PC-9 (cell line): Measurements from ENCODE around the gene SLCO2B1. TPM values are rescaled to one million over a fixed set of nuclear protein-coding genes. Genes with fewer than 3 reads are reported as not detected.

Experiments used
- BruUV-seq: library from RNA; stranded (reverse); fragments of 400-500 nt; replicated peaks from 2 replicates; lab custom pipeline; 2021; lab: Mats Ljungman, UMichigan
- CTCF ChIA-PET: fragments of 300-600 bp; sonication (Branson Sonifier 250); formaldehyde crosslinking; loops from one replicate; lab custom pipeline; 2022; ENCODE audit warnings: antibody characterized with exemption; lab: Charles Lee
- POLR2A ChIA-PET: fragments of 300-600 bp; sonication (Branson Sonifier 250); formaldehyde crosslinking; loops from one replicate; lab custom pipeline; 2022; ENCODE audit warnings: antibody characterized with exemption; ENCODE audit not compliant: unreplicated experiment; lab: Charles Lee
- DNase-seq, 2 experiments: peaks; one replicate each; pipeline versions ENCODE4 v3.0.0 to v3.0.0-alpha.2; 2015 to 2022; ENCODE audit warnings: mixed read lengths in 1 of 2
- H2AFZ ChIP-seq: fragments of 200-600 bp; sonication (generic); 2 replicates; pipeline ENCODE4 v1.8.1; 2017; ENCODE audit warnings: antibody characterized with exemption
- H3F3A ChIP-seq: fragments of 200-600 bp; sonication (generic); 2 replicates; pipeline ENCODE4 v1.8.1; 2017; ENCODE audit warnings: antibody characterized with exemption, mild to moderate bottlenecking, low read depth; ENCODE audit not compliant: insufficient read depth
- H3K27ac ChIP-seq: fragments of 200-600 bp; sonication (generic); 2 replicates; pipeline ENCODE4 v1.6.1; 2016; ENCODE audit warnings: mixed run types
- H3K27me3 ChIP-seq: fragments of 200-600 bp; sonication (generic); 2 replicates; pipeline ENCODE4 v1.6.1; 2016; ENCODE audit warnings: low read depth, mixed run types; ENCODE audit not compliant: insufficient read depth
- H3K36me3 ChIP-seq: fragments of 200-600 bp; sonication (generic); 2 replicates; pipeline ENCODE4 v1.6.1; 2016; ENCODE audit warnings: low read depth, mixed run types
- H3K4me1 ChIP-seq: fragments of 200-600 bp; sonication (generic); replicated peaks from 2 replicates; pipeline ENCODE4 v1.6.1; 2016; ENCODE audit warnings: mixed run types; ENCODE audit not compliant: insufficient read depth
- H3K4me2 ChIP-seq: fragments of 200-600 bp; sonication (generic); 2 replicates; pipeline ENCODE4 v1.6.1; 2017; ENCODE audit warnings: mixed run types
- H3K4me3 ChIP-seq: fragments of 200-600 bp; sonication (generic); 2 replicates; pipeline ENCODE4 v1.6.1; 2016; ENCODE audit warnings: mixed run types
- H3K79me2 ChIP-seq: fragments of 200-600 bp; sonication (generic); 2 replicates; pipeline ENCODE4 v1.6.1; 2017; ENCODE audit warnings: low read depth, mixed run types
- H3K9me2 ChIP-seq: fragments of 200-600 bp; sonication (generic); 2 replicates; pipeline ENCODE4 v1.8.1; 2017; ENCODE audit warnings: mild to moderate bottlenecking; ENCODE audit not compliant: insufficient read depth
- H3K9me3 ChIP-seq: fragments of 200-600 bp; sonication (generic); 2 replicates; pipeline ENCODE4 v1.8.1; 2016; ENCODE audit warnings: low read depth; ENCODE audit not compliant: insufficient read depth
- H4K20me1 ChIP-seq: fragments of 200-600 bp; sonication (generic); 2 replicates; pipeline ENCODE4 v1.8.1; 2017; ENCODE audit not compliant: insufficient read depth
- CTCF ChIP-seq: fragments of 200-600 bp; sonication (generic); conservative IDR thresholded peaks from 2 replicates; pipeline ENCODE4 v1.6.1; 2017; ENCODE audit warnings: mixed run types, antibody characterized with exemption, mild to moderate bottlenecking, moderate library complexity
- EZH2 ChIP-seq: fragments of 200-600 bp; sonication (generic); IDR thresholded peaks from 2 replicates; pipeline ENCODE4 v1.8.0; 2017; ENCODE audit warnings: antibody characterized with exemption, low read depth
- intact Hi-C: fragments of 100-400 bp; cut with micrococcal nuclease; formaldehyde crosslinking; loops from one replicate; pipeline ENCODE4 v1.10.0; 2022; ENCODE audit not compliant: unreplicated experiment
- total RNA-seq: library from RNA; stranded (reverse); gene quantifications from 2 replicates; pipeline ENCODE4 v1.2.3, GENCODE V29; 2021

The SLCO2B1 gene
- total RNA-seq, 1 experiment from 2014 or later: 1.3 TPM

- Histone ChIP-seq H3K4me3 (no peak overlapping the region), H3K4me2 (no peak overlapping the region), H3K27ac (no peak overlapping the region), H3K4me1 (no peaks in the 10 kb centered on the region), H2AFZ (no peak overlapping the region), H3F3A (no peaks in the 10 kb centered on the region), H3K79me2 (no peaks in the 10 kb centered on the region), H3K9me3 (no peaks in the 10 kb centered on the region), H3K27me3 (peaks cover 97% of the 10 kb centered on the region), H3K9me2 (no peaks in the 10 kb centered on the region), H3K36me3 (no peaks in the 10 kb centered on the region), H4K20me1 (no peaks in the 10 kb centered on the region)
- POLR2A ChIA-PET: no interaction called here
- TF ChIP-seq CTCF: no peak
- TF ChIP-seq EZH2: no peak
- CTCF ChIA-PET: no interaction called here
- intact Hi-C loops: no loop called here
- DNase-seq: no peak
- BruUV-seq: no TSS peak
These were observed 16.7 kb downstream of the SLCO2B1 start for GRCh38 chr11:75167617-75168016.

DNA sequence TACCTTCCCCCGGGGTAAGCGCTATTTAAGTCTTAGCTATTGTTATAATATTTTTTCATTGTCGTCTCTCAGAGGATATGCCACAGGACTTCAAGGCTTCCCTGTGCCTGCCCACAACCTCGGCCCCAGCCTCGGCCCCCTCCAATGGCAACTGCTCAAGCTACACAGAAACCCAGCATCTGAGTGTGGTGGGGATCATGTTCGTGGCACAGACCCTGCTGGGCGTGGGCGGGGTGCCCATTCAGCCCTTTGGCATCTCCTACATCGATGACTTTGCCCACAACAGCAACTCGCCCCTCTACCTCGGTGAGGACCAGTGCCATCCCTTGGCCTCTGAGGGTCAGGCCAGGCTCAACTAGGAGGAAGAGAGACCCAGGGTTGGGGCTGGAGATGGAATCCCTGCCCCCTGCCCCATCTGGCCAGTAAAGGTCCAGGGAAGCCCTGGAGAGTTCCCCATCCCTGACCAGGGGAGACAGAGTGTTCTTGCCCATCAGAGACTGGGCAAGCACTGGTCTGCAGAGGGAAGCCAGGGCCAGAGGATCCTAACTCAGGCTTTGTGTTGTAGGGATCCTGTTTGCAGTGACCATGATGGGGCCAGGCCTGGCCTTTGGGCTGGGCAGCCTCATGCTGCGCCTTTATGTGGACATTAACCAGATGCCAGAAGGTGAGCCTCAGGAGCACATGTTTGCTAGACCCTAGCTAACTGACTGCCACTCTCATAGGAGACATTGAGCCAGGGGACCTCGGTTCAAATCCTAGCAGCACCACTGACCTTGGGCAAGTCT is 18.4 kb downstream of the SLCO2B1 start:
- CTCF ChIA-PET: no interaction called here

DNA sequence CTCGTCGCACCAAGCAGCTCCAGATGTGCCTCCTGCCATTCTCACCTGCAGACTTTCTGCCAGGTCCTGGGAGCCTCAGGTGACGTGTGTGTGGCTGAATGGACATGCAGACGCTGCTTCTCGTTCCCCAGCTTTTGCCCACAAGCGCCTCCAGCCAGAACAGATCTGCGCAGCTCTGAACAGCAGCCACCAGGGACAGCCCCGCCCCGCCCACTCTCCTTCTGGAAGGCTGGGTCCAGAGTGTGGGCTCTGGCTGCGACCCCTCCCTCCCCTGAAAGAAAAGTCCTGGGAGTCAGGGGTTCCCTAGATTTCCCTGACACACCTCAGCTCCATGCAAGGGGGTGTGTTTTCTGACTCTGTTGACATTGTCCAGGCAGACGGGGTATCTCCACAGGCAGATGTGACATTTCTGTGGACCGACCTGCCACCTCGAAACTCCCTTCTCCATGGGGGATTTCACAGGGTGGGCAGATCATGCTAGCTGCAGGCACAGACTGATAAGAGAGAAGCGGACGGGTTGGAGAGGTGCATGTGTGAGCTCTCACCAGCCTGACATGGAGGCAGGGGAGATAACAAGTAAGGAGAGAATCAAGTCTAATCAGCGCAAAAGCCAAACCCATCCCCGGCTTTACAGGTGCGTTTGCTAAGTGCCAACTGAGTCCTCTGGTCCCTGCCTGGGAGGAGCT is 19.8 kb downstream of the SLCO2B1 start:
- H3K4me2 ChIP-seq: no peak overlapping the region
- no peak for DNase-seq
- intact Hi-C loops: no loop called here

More for the DNA sequence above, 18.4 kb downstream of the SLCO2B1 start:
- BruUV-seq: no TSS peak
- Histone ChIP-seq H4K20me1 (no peaks in the 10 kb centered on the region), H3K27ac (no peak overlapping the region), H3K9me2 (no peaks in the 10 kb centered on the region), H3F3A (no peaks in the 10 kb centered on the region), H3K4me2 (no peak overlapping the region), H3K9me3 (no peaks in the 10 kb centered on the region), H3K79me2 (no peaks in the 10 kb centered on the region), H3K27me3 (peaks cover 96% of the 10 kb centered on the region), H3K36me3 (no peaks in the 10 kb centered on the region), H3K4me1 (no peaks in the 10 kb centered on the region), H2AFZ (no peak overlapping the region), H3K4me3 (no peak overlapping the region)
- no peak for TF ChIP-seq CTCF
- no peak for DNase-seq
- intact Hi-C loops: no loop called here
- POLR2A ChIA-PET: no interaction called here

More for the DNA sequence above, 19.8 kb downstream of the SLCO2B1 start:
- Histone ChIP-seq H2AFZ (no peak overlapping the region), H3K36me3 (no peaks in the 10 kb centered on the region), H3K4me1 (no peaks in the 10 kb centered on the region), H3K9me3 (no peaks in the 10 kb centered on the region), H4K20me1 (no peaks in the 10 kb centered on the region), H3K9me2 (no peaks in the 10 kb centered on the region), H3F3A (no peaks in the 10 kb centered on the region), H3K4me3 (no peak overlapping the region), H3K27me3 (peaks cover 96% of the 10 kb centered on the region), H3K79me2 (no peaks in the 10 kb centered on the region), H3K27ac (no peak overlapping the region)
- no TSS peak for BruUV-seq
- TF ChIP-seq CTCF (no peak), EZH2 (no peak)
- POLR2A ChIA-PET: no interaction called here
- CTCF ChIA-PET: no interaction called here
